HG03460 (cell line): Measurements from ENCODE around the gene EPB41L4A.
"Not testable (repeated sequence)": the region's sequence is repeated elsewhere in the genome, so short reads cannot be mapped to it uniquely, and the experiment has no call there.

Source experiments
- ATAC-seq: cut with Tn5 transposase; IDR thresholded peaks from one replicate; pipeline ENCODE4 v1.9.1; 2021; ENCODE audit not compliant: unreplicated experiment

Gene EPB41L4A, protein sequence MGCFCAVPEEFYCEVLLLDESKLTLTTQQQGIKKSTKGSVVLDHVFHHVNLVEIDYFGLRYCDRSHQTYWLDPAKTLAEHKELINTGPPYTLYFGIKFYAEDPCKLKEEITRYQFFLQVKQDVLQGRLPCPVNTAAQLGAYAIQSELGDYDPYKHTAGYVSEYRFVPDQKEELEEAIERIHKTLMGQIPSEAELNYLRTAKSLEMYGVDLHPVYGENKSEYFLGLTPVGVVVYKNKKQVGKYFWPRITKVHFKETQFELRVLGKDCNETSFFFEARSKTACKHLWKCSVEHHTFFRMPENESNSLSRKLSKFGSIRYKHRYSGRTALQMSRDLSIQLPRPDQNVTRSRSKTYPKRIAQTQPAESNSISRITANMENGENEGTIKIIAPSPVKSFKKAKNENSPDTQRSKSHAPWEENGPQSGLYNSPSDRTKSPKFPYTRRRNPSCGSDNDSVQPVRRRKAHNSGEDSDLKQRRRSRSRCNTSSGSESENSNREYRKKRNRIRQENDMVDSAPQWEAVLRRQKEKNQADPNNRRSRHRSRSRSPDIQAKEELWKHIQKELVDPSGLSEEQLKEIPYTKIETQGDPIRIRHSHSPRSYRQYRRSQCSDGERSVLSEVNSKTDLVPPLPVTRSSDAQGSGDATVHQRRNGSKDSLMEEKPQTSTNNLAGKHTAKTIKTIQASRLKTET

DNA sequence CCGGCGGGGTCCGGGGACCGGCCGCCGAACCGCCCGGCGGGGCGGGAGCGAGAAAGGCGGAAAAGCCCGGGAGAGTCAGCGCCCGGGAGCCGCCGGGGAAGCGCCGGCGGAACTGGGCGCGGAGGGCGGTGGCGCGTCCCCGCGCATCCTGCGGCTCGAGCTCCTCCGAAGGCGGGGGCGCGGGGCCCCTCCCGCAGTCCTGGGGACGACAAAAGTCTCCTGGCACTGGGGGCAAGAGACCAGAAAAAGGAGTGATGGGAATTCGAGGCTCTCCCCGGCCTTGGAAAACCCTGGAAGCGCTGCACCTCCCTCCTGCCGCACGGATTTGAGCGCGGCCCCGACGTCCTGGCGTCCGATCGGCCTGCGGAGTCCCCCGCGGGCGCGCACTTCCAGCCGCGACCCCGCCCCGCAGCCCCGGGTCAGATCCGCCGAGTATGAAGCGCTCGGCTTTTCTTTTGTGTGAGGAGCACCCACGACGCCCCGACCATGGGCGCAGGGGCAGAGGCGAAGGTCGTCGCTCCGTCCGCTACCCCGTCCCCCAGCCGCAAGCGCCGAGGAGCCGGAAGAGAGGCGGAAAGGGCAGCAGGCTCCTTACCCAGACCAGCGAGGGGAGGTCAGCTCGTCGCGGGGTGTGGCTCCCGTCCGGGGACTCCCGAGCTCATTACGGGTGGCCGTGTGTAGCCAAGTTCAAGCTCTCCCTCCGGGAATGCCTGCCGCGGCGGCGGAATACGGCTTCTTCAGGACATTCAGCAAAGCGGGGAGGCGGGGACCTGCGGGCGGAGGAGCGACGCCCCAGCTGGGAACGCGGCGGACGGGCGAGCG lies at the start of gene EPB41L4A:
Gene EPB41L4A, minus strand, starts transcription at position 114 of the 822 bp plus-strand sequence. CDS start 238 bp downstream, outside the sequence.
- peak; percentile 15 for ATAC-seq

DNA sequence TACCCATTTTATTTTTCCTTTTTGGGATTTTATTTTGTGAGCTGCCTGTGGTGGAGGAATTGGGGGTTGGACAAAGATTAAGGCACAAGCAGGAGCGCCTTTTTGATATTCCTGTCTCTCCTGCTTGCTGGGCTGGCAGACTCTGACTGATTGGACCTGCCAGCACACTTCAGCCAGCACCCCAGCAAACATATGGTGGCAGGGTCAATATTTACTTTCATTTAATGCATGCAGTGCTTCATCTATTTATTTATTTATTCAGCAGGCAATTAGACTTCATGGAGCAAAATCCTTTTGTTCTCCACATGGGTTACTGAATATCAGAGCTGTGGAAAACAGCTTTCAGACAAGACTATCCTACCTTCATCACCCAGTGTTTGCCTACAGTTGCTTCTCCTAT lies 48.4 kb upstream of the EPB41L4A start:
- no peak for ATAC-seq

DNA sequence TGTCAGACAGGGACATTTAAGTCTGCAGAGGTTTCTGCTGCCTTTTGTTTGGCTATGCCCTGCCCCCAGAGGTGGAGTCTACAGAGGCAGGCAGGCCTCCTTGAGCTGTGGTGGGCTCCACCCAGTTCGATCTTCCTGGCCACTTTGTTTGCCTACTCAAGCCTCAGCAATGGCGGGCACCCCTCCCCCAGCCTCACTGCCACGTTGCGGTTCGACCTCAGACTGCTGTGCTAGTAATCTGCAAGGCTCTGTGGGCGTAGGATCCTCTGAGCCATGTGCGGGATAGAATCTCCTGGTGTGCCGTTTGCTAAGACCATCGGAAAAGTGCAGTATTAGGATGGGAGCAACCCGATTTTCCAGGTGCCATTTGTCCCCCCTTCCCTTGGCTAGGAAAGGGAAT lies 47.2 kb upstream of the EPB41L4A start:
- not testable (repeated sequence) for ATAC-seq

DNA sequence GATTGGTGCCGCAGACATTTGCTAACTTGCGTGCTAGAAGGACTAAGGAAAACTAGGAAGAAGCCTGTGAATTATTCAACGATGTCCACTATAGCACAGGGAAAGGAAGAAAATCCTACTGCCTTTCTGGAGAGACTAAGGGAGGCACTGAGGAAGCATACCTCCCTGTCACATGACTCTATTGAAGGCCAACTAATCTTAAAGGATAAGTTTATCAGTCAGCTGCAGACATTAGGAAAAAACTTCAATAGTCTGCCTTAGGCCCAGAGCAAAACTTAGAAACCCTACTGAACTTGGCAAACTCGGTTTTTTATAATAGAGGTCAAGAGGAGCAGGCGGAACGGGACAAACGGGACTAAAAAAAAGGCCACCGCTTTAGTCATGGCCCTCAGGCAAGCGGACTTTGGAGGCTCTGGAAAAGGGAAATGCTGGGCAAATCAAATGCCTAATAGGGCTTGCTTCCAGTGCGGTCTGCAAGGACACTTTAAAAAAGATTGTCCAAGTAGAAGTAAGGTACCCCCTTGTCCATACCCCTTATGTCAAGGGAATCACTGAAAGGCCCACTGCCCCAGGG lies 28.2 kb upstream of the EPB41L4A start:
- ATAC-seq: not testable (repeated sequence)

DNA sequence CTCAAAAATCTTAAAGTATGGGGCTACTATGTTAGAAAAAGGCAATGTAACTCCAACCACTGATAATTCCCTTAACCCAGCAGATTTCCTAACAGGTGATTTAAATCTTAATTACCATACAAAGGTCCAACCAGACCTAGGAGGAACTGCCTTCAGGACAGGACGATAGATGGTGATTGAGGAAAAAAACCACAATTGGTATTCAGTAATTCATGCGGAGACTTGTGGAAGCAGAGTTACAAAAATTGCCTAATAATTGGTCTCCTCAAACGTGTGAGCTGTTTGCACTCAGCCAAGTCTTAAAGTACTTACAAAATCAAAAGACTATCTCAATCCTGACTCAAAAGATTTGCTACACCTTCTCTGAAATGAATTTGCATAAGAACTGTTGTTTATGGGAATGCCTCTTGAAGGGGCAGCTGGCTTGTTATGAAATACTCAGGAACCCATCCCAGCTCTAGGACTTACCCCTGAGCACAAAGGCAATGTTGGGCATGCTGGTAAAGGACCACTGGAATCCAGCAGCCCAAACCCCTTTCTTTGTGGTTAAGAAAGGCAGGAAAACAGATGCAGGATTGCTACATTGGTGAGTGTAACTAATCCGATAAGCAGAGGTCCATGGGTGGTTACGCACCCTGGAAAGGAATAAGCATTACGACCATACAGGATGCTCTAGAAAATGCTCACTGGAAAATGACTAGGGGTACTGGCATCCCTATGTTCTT lies 26.7 kb upstream of the EPB41L4A start:
- ATAC-seq: no peak

DNA sequence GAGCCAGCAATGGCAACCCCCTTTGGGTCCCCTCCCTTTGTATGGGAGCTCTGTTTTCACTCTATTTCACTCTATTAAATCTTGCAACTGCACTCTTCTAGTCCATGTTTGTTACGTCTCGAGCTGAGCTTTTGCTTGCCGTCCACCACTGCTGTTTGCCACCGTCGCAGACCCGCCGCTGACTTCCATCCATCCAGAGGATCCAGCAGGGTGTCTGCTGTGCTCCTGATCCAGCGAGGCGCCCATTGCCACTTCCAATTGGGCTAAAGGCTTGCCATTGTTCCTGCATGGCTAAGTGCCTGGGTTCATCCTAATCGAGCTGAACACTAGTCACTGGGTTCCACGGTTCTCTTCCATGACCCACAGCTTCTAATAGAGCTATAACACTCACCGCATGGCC lies 24.9 kb upstream of the EPB41L4A start:
- not testable (repeated sequence) for ATAC-seq

DNA sequence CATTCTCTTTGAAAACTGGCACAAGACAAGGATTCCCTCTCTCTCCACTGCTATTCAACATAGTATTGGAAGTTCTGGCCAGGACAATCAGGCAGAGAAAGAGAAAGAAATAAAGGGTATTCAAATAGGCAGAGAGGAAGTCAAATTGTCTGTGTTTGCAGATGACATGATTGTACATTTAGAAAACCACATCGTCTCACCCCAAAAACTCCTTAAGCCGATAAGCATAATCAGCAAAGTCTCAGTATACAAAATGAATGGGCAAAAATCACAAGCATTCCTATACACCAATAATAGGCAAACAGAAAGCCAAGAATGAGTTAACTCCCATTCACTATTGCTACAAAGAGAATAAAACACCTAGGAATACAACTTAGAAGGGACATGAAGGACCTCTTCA lies 21.0 kb upstream of the EPB41L4A start:
- ATAC-seq: no peak

DNA sequence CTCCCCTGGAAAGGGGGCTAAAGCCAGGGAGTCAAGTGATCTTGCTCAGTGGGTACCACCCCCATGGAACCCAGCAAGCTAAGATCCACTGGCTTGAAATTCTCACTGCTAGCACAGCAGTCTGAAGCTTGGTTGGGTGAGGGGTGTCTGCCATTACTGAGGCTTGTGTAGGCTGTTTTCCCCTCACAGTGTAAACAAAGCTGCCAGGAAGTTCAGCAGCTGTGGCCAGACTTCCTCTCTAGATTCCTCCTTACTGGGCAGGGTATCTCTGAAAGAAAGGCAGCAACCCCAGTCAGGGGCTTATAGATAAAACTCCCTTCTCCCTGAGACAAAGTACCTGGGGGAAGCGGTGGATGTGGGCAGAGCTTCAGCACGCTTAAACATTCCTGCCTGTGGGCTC lies 17.1 kb upstream of the EPB41L4A start:
- no peak for ATAC-seq

DNA sequence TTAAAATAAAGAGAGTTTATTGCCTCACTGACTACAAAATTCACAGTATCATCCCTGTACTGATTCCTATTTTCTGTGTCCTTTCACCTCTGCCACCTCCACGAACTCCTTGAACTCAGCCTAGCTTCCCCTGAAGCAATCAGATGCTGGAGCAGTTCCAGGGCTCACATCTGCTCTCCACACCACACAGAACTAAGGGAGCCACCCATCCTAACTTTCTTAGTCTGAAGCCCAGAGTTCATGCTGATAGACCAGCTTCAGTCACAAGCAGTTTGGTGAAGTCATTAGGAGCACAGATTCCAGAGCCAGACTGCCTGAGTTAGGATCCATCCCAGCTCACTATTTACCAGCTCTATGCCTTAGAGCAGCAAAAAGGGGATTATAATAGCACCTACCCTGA lies 15.6 kb upstream of the EPB41L4A start:
- no peak for ATAC-seq

DNA sequence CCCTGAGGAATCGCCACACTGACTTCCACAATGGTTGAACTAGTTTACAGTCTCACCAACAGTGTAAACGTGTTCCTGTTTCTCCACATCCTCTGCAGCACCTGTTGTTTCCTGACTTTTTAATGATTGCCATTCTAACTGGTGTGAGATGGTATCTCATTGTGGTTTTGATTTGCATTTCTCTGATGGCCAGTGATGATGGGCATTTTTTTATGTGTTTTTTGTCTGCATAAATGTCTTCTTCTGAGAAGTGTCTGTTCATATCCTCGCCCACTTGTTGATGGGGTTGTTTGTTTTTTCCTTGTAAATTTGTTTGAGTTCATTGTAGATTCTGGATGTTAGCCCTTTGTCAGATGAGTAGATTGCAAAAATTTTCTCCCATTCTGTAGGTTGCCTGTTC lies 7.1 kb upstream of the EPB41L4A start:
- not testable (repeated sequence) for ATAC-seq

DNA sequence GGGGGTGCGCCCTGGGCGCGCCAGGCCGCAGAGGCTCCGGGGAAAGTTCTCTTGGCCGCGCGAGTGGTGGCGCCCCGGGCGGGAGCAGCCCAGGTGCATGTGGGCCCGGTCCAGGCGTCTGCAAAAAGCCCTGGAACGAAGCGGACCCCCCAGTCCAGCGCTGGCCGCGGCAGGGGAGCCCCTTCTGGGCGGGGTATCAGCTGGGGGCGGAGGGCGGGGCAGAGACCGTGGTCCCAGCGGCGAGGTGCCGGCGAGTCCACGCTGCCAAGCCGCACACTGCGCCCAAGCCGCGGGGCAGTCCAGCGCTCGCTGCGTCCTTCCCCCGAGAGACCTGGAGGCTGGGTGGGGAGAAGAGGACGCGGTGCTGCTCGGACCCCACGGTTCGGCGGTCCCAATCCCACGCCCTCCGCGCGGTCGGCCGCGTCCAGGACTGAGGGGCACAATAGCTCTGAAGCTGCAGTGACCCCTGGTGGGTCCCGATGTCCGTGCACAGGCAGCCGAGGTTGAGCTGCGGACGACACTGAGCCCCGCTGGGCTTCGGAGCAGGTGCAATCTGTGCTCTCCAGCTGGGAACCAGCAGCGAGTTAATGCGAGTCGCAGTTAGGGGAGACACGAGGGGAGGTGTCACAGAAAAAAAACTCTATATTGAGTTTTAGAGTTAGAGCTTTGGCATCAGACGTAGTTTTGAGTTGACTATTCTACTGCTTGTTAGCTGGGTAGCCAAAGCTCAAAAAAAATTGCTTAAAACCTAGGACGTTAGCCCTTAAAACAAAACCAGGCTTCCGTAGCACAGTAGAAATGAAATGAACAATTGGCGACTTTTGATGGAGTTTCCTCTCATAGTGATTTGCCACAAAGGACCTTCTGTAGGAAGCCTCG lies 1.1 kb upstream of the EPB41L4A start:
- ATAC-seq: peak; percentile 86

DNA sequence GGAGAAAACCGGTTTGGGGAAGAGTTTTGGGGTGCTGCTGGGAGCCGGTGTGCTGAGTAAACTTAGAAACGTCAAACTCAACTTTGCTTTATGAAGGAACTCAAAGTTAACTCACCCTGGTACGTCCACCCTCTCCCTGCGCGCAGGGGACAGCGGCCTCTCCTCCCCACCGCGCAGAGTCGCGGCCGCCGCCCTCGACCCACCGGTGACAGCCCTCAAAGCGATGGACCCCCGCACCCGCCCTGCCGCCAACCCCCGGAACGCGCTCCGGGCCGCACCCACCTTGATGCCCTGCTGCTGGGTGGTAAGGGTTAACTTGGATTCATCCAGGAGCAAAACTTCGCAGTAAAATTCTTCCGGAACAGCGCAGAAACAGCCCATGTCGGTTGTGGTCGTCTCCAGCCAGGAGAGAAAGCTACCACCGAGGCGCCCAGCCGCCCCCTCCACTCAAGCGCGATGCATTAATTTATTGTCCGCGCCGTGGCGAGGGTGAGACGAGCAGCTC lies 366 bp downstream of the EPB41L4A start:
- no peak for ATAC-seq

DNA sequence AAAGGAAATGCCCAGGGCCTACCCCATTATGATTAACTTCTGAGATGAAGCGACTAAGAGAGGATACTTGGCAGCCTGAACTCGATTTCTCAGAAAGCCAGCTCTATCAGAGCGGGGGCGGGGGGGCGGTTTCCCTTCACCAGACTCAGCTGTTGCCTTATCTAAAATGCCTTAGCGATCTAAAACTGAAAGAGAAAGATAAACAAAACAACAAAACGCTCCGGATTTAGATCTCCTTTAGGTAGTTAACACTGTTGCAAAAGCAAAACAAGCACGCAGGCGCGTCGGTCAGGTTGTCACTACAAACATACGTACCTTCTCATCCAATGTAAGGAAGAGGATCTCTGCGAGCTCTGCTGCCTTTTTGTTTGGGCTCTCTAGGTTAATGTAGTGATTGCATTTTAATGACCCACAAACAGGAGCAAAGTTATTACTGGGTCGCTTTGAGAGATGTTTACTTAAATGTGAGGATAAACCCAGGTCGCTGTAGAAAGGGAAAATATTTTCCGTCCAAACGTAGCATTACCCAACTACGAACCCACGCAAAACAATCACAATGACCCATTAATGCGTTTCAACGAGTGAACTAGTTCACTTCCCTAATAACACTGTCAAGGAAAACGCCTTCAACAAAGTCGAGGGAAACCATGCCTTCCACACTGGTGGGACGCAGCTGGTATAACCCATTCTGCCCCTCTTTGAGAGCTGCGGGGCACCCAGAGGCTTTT lies 982 bp downstream of the EPB41L4A start:
- ATAC-seq: peak; percentile 46

DNA sequence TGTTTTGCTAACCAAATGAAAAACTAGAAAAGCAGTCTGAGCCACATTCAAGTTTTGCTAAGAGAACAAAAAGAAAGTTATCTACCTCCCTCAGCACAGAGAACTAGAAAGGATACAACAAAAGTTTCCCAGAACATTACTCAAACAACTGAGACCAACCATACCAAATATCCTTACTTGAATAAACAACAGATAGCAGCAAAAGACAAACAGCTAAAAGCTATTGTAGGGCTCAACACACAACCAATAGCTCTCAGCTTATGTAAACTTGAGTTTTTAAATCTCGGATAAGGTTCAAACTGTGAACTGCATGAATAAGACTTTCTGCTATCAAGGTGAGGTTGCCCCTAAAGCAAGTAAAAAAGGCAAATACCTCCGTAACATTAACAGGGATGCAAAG lies 3.5 kb downstream of the EPB41L4A start:
- no peak for ATAC-seq

DNA sequence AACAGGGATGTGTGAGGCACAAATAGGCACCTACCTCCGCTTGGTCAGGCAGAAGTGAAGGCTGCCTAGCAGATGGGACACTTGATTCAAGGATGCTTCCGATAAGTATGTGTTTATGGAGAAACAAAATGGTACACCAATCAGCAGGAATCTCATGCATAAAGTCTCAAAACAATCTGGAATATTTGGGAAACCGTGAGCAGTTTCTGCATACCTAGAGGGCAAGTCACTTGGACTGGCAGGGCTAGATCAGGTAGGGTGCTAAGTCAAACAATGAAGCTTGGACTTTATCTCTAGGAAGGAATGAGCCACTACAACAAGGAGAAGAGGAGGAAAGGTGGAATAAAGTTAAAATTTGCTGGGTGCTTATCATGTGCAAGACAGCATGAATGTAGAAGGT lies 5.5 kb downstream of the EPB41L4A start:
- no peak for ATAC-seq

DNA sequence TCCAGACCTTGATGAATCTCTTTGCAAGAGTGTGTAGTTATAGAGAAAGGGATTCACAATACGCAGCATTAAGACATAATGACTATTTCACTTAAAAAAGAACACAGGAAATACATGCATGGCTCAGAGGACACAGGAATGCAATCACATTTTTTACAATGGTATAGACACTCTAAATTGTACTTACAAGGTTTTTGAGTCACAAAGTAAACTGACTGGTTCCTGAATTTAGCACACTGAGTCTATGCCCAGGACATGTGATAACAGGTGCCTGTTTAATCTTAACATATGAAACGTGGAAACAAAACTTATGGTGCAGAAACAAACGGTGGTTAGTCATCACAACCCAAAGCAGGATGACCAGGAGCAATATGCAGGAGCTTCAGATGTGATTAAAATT lies 6.7 kb downstream of the EPB41L4A start:
- ATAC-seq: no peak

DNA sequence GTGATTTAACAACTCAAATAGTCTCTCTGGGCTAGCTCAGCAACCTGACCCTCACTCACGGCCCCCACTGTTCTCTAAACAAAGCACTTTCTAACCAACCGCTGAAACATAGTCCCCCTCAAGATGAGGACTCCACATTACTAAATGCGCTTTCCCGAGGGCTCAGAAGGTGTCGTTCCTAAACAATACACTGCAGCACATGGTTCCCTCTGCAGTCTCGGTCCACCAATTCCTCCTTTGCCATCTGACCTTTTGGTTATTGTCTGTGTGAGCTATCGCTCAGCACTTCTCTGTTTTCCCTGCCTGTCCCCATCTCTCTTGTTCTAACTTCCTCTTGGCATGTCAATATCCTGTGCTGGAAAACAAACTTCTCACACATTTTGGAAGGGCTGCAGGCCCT lies 7.2 kb downstream of the EPB41L4A start:
- ATAC-seq: no peak

DNA sequence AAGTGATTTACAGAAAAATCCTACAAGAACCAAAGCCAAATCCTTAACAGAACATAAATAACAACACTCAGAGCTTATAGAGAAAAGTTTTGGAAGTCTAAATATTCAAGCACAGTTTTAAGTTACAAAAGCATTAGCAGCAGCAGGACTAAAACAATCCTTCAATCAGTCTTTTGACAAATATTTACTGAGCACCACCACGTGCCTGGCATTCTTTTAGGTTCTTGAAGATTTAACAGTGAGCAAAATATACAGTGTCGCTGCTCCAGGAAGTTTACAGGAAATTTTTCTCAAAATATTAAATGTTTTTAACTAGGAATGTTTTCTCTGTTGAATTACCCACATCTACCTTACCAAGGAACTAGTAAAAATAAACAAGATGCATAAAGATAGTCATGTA lies 11.4 kb downstream of the EPB41L4A start:
- no peak for ATAC-seq

DNA sequence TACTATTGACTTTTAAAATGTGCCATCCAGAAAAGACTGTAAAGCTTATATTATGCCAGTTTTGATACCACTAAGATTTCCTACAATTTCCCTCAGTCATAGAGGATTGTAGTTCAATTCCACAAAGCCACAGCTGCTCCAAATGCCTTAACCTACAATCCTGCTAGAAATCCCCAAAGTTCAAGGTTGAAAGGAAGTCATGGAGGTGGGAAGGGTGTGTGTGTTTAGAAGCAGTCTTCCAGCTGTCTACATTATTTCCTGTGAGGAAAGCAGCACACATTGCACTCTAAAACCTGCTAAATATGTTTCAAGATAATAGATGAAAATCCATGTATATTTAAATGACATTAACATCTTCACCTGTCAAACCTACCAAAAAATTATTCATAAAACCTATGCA lies 11.8 kb downstream of the EPB41L4A start:
- no peak for ATAC-seq
